Transverse colon (tissue), 4 donors: ENCODE measurements around the gene PCSK6. TPM values are rescaled to one million over a fixed set of nuclear protein-coding genes. Genes with fewer than 3 reads are reported as not detected.

Source experiments
- DNase-seq: peaks from one replicate; pipeline ENCODE4 v3.0.0-alpha.2; 2019
- H3K27ac ChIP-seq, 4 donors: fragments of 200-600 bp; sonication (generic); 2 replicates each; pipeline ENCODE4 v1.5.1; 2016 to 2018; ENCODE audit warnings: inconsistent platforms in 4 of 4
- H3K27me3 ChIP-seq: fragments of 200-600 bp; sonication (generic); 2 replicates; pipeline ENCODE4 v1.5.1; 2017; ENCODE audit warnings: inconsistent platforms
- H3K36me3 ChIP-seq, 4 donors: fragments of 200-600 bp; sonication (generic); 2 replicates each; pipeline ENCODE4 v1.5.1; 2017 to 2019; ENCODE audit warnings: inconsistent platforms in 4 of 4
- H3K4me1 ChIP-seq, 4 donors: fragments of 200-600 bp; sonication (generic); 2 replicates each; pipeline ENCODE4 v1.5.1; 2017 to 2020; ENCODE audit warnings: inconsistent platforms in 4 of 4
- H3K4me3 ChIP-seq, 4 donors: fragments of 200-600 bp; sonication (generic); 1 replicate in 1 of 4; 2 replicates in 3 of 4; pipeline versions ENCODE4 v1.5.1 to v1.6.1; 2017 to 2019; ENCODE audit warnings: inconsistent platforms in 4 of 4
- H3K9me3 ChIP-seq, 2 donors: fragments of 200-600 bp; sonication (generic); 2 replicates each; pipeline ENCODE4 v1.5.1; 2017 to 2019; ENCODE audit warnings: inconsistent platforms in 2 of 2
- EP300 ChIP-seq: sonication (generic); formaldehyde crosslinking; IDR thresholded peaks from one replicate; pipeline ENCODE4 v1.6.1; 2017; ENCODE audit warnings: antibody characterized with exemption, low read depth
- POLR2A ChIP-seq: fragments of 450-650 bp; IDR thresholded peaks from one replicate; pipeline ENCODE4 v1.6.1; 2016; ENCODE audit warnings: antibody characterized with exemption, mild to moderate bottlenecking, moderate library complexity
- POLR2AphosphoS5 ChIP-seq, 3 donors: sonication (generic); formaldehyde crosslinking; IDR thresholded peaks; one replicate each; pipeline ENCODE4 v1.6.1; 2016; ENCODE audit warnings: antibody characterized with exemption in 3 of 3
- WGBS, 2 donors: methylation state at CpG; one replicate each; pipeline ENCODE4 v1.1.5; 2018; ENCODE audit warnings: low coverage in 1 of 2; 5-methylcytosine and 5-hydroxymethylcytosine counted together
- in situ Hi-C, 4 donors: fragments of 200-750 bp; cut with MboI; loops; one replicate each; pipeline versions ENCODE4 v1.15.0 to v1.15.1; 2017; ENCODE audit warnings: low sequenced_read_pairs in 3 of 4, low pct_ligation_motif_present in 1 of 4, low pct_unique_long_range_greater_than_20kb in 1 of 4
- intact Hi-C: fragments of 100-400 bp; cut with DNase I; formaldehyde crosslinking; loops from one replicate; pipeline ENCODE4 v1.15.1; 2023; ENCODE audit warnings: low total_unique reads
- total RNA-seq, 4 donors: library from RNA; depleted of rRNA; stranded (reverse); fragments of >200 nt; gene quantifications; one replicate each; pipeline ENCODE4 v1.1.0, GENCODE V29; 2016
- TF ChIP-seq, protein P1 (sequence below), 5 experiments: fragments of 200-600 bp in 3 of 5; fragments of 450-650 bp in 2 of 5; sonication (generic) in 3 of 5; IDR thresholded peaks; 1 replicate in 2 of 5; 2 replicates in 3 of 5; pipeline ENCODE4 v1.5.1; 2016 to 2017; ENCODE audit warnings: antibody characterized with exemption in 5 of 5, inconsistent platforms in 3 of 5, mild to moderate bottlenecking in 2 of 5, moderate library complexity in 1 of 5

PCSK6 gene
- total RNA-seq, 4 donors from 2014 or later = 20.3 to 119 (median 49.7) TPM

DNA sequence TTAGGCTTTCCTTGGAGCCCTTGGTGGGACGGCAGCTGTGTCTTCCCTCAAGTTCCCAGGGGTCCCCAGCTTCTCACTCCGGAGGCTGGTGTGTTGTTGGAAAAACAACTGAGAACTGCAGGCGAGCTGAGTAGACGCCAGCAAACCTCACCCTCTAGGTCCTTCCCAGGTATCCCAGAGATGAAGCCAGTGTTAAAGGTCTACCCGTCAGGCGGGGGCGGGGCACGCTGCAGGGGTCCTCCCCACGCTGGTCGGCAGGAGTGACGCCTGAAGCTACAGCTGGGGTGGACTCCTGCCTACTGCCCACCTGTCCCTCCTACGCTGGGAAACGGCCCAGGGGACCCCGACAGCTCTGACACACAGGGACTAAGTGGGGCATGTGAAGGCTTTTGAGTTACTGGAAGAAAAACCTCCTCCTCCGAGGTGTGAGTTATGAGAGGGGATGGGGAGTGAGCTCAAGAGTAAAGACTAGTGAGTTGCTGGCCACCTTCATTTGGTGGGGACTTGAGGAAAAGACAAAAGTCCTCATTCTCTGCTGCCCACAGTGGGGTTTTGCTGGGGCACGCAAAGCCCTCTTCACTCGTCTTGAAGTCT lies 162.3 kb downstream of the PCSK6 start:
- H3K4me1 ChIP-seq = peaks cover 0 to 3% (median 0%) of the 10 kb centered on the region in 4 donors
- TF ChIP-seq EP300 (no peak), POLR2AphosphoS5 (IDR thresholded peaks at IDR 0.05) (no peak), POLR2A (no peak)
- TF ChIP-seq, protein P1, sequence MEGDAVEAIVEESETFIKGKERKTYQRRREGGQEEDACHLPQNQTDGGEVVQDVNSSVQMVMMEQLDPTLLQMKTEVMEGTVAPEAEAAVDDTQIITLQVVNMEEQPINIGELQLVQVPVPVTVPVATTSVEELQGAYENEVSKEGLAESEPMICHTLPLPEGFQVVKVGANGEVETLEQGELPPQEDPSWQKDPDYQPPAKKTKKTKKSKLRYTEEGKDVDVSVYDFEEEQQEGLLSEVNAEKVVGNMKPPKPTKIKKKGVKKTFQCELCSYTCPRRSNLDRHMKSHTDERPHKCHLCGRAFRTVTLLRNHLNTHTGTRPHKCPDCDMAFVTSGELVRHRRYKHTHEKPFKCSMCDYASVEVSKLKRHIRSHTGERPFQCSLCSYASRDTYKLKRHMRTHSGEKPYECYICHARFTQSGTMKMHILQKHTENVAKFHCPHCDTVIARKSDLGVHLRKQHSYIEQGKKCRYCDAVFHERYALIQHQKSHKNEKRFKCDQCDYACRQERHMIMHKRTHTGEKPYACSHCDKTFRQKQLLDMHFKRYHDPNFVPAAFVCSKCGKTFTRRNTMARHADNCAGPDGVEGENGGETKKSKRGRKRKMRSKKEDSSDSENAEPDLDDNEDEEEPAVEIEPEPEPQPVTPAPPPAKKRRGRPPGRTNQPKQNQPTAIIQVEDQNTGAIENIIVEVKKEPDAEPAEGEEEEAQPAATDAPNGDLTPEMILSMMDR (IDR thresholded peaks at IDR 0.05) = no peak
- no peak for DNase-seq
- no peaks in the 10 kb centered on the region for H3K9me3 ChIP-seq
- H3K27me3 ChIP-seq = no peaks in the 10 kb centered on the region
- H3K36me3 ChIP-seq = no peaks in the 10 kb centered on the region
- intact Hi-C loops (no loop called here), in situ Hi-C loops (no loop called here)
- 60 to 94% methylated on average over 3 to 16 of the region's 17 CpGs for WGBS, 2 donors
- H3K27ac ChIP-seq = no peak overlapping the region
- no peak overlapping the region for H3K4me3 ChIP-seq

DNA sequence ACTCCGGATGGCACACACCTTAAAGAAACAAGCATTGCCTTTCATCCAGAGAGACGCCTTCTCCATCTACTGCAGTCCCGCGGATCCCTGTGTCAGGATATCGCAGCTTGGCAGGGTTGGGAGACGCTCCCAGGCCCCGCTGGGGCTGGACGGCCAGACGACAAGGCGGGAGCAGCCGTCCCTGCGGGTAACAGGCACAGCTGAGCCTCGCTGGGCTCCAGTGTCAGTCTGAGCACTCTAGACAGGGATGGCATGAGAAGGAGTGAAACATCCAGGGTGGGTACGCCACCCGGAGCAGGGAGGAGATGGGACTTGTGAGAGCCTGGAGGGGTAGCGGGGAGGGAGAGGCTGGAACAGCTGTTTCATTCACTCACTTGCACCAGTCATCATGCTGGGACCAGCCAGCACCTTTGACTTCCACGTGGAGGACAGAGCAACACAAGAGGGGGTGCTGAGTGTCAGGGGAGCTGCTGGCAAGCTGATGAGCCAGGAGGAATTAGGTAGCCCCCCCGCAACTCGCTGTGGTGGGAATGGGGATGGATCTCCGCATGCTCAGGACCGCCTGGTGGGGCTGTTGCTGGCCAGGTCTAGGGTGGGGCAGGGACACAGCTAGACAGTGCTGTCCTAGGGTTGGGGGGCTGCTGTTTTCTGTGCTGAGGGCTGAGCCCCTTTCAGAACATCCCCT lies 162.9 kb downstream of the PCSK6 start:
- in situ Hi-C loops = no loop called here
- no peak for DNase-seq
- Histone ChIP-seq H3K27me3 (no peaks in the 10 kb centered on the region), H3K36me3 (no peaks in the 10 kb centered on the region), H3K27ac (no peak overlapping the region), H3K9me3 (no peaks in the 10 kb centered on the region), H3K4me1 (peaks cover 0 to 3% (median 0%) of the 10 kb centered on the region in 4 donors), H3K4me3 (no peak overlapping the region)
- 86% methylated on average over 21 of the region's 21 CpGs; no CpG with 5 or more reads in 1 of the 2 donors for WGBS, 2 donors
- TF ChIP-seq EP300 = no peak
- TF ChIP-seq POLR2A = no peak
- TF ChIP-seq, protein P1 (IDR thresholded peaks at IDR 0.05) = no peak
- no peak for TF ChIP-seq POLR2AphosphoS5 (IDR thresholded peaks at IDR 0.05)
- intact Hi-C loops = no loop called here

DNA sequence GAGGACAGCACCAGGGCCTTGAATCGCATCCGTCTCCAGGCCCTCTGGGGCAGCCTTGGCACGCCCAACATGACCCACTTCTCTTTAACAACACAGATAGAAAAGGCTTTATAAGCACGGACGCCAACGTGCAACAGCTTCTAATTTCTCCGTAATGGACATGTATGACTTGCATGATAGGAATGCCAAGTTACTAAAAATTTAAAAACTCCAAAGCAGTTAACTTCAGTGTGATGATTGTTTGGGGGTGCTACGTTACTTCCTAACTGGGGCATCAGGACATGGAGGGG lies 163.5 kb downstream of the PCSK6 start:
- no peaks in the 10 kb centered on the region for H3K9me3 ChIP-seq
- no peak overlapping the region for H3K4me3 ChIP-seq
- no peaks in the 10 kb centered on the region for H3K36me3 ChIP-seq
- WGBS, 2 donors = 86% methylated on average over 8 of the region's 8 CpGs; no CpG with 5 or more reads in 1 of the 2 donors
- in situ Hi-C loops (no loop called here), intact Hi-C loops (no loop called here)
- TF ChIP-seq EP300 = no peak
- TF ChIP-seq POLR2A = no peak
- TF ChIP-seq, protein P1 (IDR thresholded peaks at IDR 0.05) = no peak
- TF ChIP-seq POLR2AphosphoS5 (IDR thresholded peaks at IDR 0.05) = no peak
- H3K27ac ChIP-seq = no peak overlapping the region
- no peak for DNase-seq
- peaks cover 0 to 3% (median 0%) of the 10 kb centered on the region in 4 donors for H3K4me1 ChIP-seq
- no peaks in the 10 kb centered on the region for H3K27me3 ChIP-seq

DNA sequence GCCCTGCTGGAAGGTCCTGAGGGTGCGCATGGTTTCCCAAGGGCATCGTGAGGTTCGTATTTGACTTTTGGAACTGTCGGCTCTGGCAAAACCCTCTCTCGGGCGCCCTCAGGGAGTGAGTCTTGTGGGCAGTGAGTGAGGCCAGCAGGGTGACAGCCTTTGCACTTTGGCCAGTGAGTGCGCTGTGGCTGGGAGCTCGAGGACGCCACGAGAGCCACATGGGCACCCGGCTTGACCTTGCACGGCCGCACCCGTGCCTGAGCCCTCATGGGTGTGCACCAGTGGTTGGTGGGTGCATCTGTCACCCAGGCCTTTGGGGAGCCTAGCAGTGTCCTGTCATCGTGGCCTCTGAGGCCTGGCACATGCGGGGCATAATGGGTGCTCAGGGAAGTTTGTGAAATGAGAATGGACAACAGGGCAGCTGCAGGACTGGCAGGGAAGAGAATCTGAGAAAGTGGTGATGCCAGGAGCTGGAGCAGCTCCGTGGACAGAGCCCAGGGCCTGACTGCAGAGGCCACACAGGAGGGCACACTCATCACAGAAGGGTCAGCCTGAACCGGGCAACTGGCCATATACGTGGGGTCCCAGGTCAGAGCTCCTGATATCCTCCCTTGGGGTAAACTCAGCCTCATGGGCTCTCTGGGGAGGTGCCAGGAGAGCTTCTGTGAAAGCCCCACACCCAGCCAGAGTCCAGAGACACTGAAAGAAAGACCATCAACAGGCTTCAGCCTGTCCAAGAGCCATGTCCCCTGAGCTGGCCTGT lies 164.1 kb downstream of the PCSK6 start:
- H3K4me1 ChIP-seq = peaks cover 0 to 3% (median 0%) of the 10 kb centered on the region in 4 donors
- peak; percentile 7 for DNase-seq
- no peak overlapping the region for H3K4me3 ChIP-seq
- H3K27me3 ChIP-seq = no peaks in the 10 kb centered on the region
- H3K27ac ChIP-seq = peak overlapping the region in 1 of 4 donors; percentile 48
- H3K36me3 ChIP-seq = no peaks in the 10 kb centered on the region
- in situ Hi-C loops = no loop called here
- no peaks in the 10 kb centered on the region for H3K9me3 ChIP-seq
- intact Hi-C loops = no loop called here
- WGBS, 2 donors = 81% methylated on average over 19 of the region's 19 CpGs; no CpG with 5 or more reads in 1 of the 2 donors
- no peak for TF ChIP-seq POLR2AphosphoS5 (IDR thresholded peaks at IDR 0.05)
- TF ChIP-seq POLR2A = no peak
- TF ChIP-seq, protein P1 (IDR thresholded peaks at IDR 0.05) = no peak
- TF ChIP-seq EP300 = no peak
